IMR-90 (cell line): ENCODE measurements around the gene TSSK2. TPM values are rescaled to one million over a fixed set of nuclear protein-coding genes. Genes with fewer than 3 reads are reported as not detected.

Source experiments
- ATAC-seq: fragments of 200-7000 bp; cut with Tn5 transposase; 2 replicates; pipeline ENCODE4 v1.9.1; 2020; ENCODE audit warnings: low read depth, mild to moderate bottlenecking, moderate library complexity
- BruUV-seq: library from RNA; stranded (reverse); fragments of 400-500 nt; replicated peaks from 2 replicates; lab custom pipeline; 2021; lab: Mats Ljungman, UMichigan
- CTCF ChIA-PET: fragments of 300-600 bp; formaldehyde crosslinking; extraction: SDS; loops from one replicate; lab custom pipeline; 2021; ENCODE audit warnings: antibody characterized with exemption; lab: Yijun Ruan, JAX
- POLR2A ChIA-PET: fragments of 300-600 bp; sonication (Branson Sonifier 250); formaldehyde crosslinking; loops from one replicate; lab custom pipeline; 2022; ENCODE audit warnings: antibody characterized with exemption; ENCODE audit not compliant: unreplicated experiment; lab: Charles Lee
- DNase-seq: peaks from one replicate; pipeline ENCODE4 v3.0.0; 2013
- H2AFZ ChIP-seq: replicated peaks from 2 replicates; pipeline ENCODE3; 2013; ENCODE audit warnings: low read length, mild to moderate bottlenecking; ENCODE audit not compliant: poor library complexity
- H2AK5ac ChIP-seq: 2 replicates; pipeline ENCODE4 v1.6.1; 2013; ENCODE audit warnings: low read depth, low read length, inconsistent platforms
- H2AK9ac ChIP-seq: replicated peaks from 2 replicates; pipeline ENCODE3; 2013; ENCODE audit warnings: mild to moderate bottlenecking, low read depth, low read length, moderate library complexity; ENCODE audit not compliant: poor library complexity
- H2BK120ac ChIP-seq: 2 replicates; pipeline ENCODE4 v1.6.1; 2013; ENCODE audit warnings: low read depth, low read length, inconsistent platforms
- H2BK15ac ChIP-seq: 3 replicates; pipeline ENCODE4 v1.6.1; 2013; ENCODE audit warnings: low read depth, low read length, inconsistent platforms
- H2BK20ac ChIP-seq: 2 replicates; pipeline ENCODE4 v1.6.1; 2013; ENCODE audit warnings: low read depth, mild to moderate bottlenecking, inconsistent platforms, low read length, moderate library complexity
- H2BK5ac ChIP-seq: 2 replicates; pipeline ENCODE4 v1.6.1; 2013; ENCODE audit warnings: mild to moderate bottlenecking, low read depth, low read length, inconsistent platforms; ENCODE audit not compliant: poor library complexity, severe bottlenecking
- H3K14ac ChIP-seq: replicated peaks from 2 replicates; pipeline ENCODE4 v1.6.1; 2013; ENCODE audit warnings: low read depth, low read length, inconsistent platforms
- H3K18ac ChIP-seq: 2 replicates; pipeline ENCODE4 v1.6.1; 2013; ENCODE audit warnings: low read depth, low read length, control low read depth
- H3K23ac ChIP-seq: 2 replicates; pipeline ENCODE4 v1.6.1; 2013; ENCODE audit warnings: low read depth, low read length, inconsistent platforms
- H3K27ac ChIP-seq: 2 replicates; pipeline ENCODE4 v1.5.1; 2013; ENCODE audit warnings: mild to moderate bottlenecking, control low read depth, low read length; ENCODE audit not compliant: insufficient read depth
- H3K27me3 ChIP-seq: 2 replicates; pipeline ENCODE4 v1.6.1; 2013; ENCODE audit warnings: low read length; ENCODE audit not compliant: control insufficient read depth, insufficient read depth
- H3K36me3 ChIP-seq: 2 replicates; pipeline ENCODE4 v1.6.1; 2013; ENCODE audit warnings: low read length, mixed read lengths; ENCODE audit not compliant: control insufficient read depth, insufficient read depth
- H3K4ac ChIP-seq: 2 replicates; pipeline ENCODE4 v1.6.1; 2013; ENCODE audit warnings: low read depth, low read length, inconsistent platforms
- H3K4me1 ChIP-seq: 2 replicates; pipeline ENCODE4 v1.6.1; 2013; ENCODE audit warnings: low read length, mixed read lengths; ENCODE audit not compliant: control insufficient read depth, insufficient read depth
- H3K4me2 ChIP-seq: 2 replicates; pipeline ENCODE4 v1.6.1; 2013; ENCODE audit warnings: low read depth, mild to moderate bottlenecking, control low read depth, low read length, moderate library complexity
- H3K4me3 ChIP-seq: 2 replicates; pipeline ENCODE4 v1.5.1; 2013; ENCODE audit warnings: low read depth, mild to moderate bottlenecking, control low read depth, low read length, moderate library complexity; ENCODE audit not compliant: insufficient read depth
- H3K56ac ChIP-seq: 2 replicates; pipeline ENCODE4 v1.6.1; 2013; ENCODE audit warnings: low read length, inconsistent platforms; ENCODE audit not compliant: insufficient read depth; ENCODE audit errors: extremely low read depth
- H3K79me1 ChIP-seq, 2 experiments: 2 replicates each; pipeline ENCODE4 v1.6.1; 2013; ENCODE audit warnings: low read length in 2 of 2, inconsistent platforms in 1 of 2, low read depth in 1 of 2
- H3K9ac ChIP-seq: 2 replicates; pipeline ENCODE4 v1.6.1; 2013; ENCODE audit warnings: low read depth, low read length, control low read depth
- H3K9me1 ChIP-seq: 2 replicates; pipeline ENCODE4 v1.6.1; 2013; ENCODE audit warnings: low read length, inconsistent platforms; ENCODE audit not compliant: insufficient read depth
- H3K9me3 ChIP-seq: 2 replicates; pipeline ENCODE4 v1.6.1; 2013; ENCODE audit warnings: low read length; ENCODE audit not compliant: control insufficient read depth, insufficient read depth
- H4K20me1 ChIP-seq: 2 replicates; pipeline ENCODE4 v1.6.1; 2013; ENCODE audit warnings: low read length, inconsistent platforms; ENCODE audit not compliant: insufficient read depth
- H4K5ac ChIP-seq: 2 replicates; pipeline ENCODE4 v1.6.1; 2013; ENCODE audit warnings: mild to moderate bottlenecking, low read depth, low read length, control low read depth
- H4K8ac ChIP-seq, 2 experiments: 2 replicates each; pipeline ENCODE4 v1.6.1; 2013; ENCODE audit warnings: low read depth in 2 of 2, low read length in 2 of 2, control low read depth in 1 of 2, inconsistent platforms in 1 of 2
- H4K91ac ChIP-seq: 2 replicates; pipeline ENCODE4 v1.6.1; 2013; ENCODE audit warnings: low read depth, low read length, inconsistent platforms; ENCODE audit not compliant: insufficient read depth
- BHLHE40 ChIP-seq: fragments of 150-350 bp; IDR thresholded peaks from 2 replicates; pipeline ENCODE4 v1.6.1; 2016; ENCODE audit warnings: mild to moderate bottlenecking, low read depth, low read length
- CEBPB ChIP-seq: IDR thresholded peaks from 2 replicates; pipeline ENCODE4 v1.6.1; 2012; ENCODE audit warnings: low read depth, low read length, improper control_type of control experiment
- CHD1 ChIP-seq: IDR thresholded peaks from 2 replicates; pipeline ENCODE4 v1.6.1; 2012; ENCODE audit warnings: low read depth, low read length, improper control_type of control experiment
- ELK1 ChIP-seq: fragments of 150-350 bp; IDR thresholded peaks from 2 replicates; pipeline ENCODE4 v1.6.1; 2016; ENCODE audit warnings: low read depth, mild to moderate bottlenecking, low read length, moderate library complexity, borderline replicate concordance
- MAFK ChIP-seq: IDR thresholded peaks from 2 replicates; pipeline ENCODE4 v1.6.1; 2012; ENCODE audit warnings: low read depth, low read length, improper control_type of control experiment
- MAZ ChIP-seq: IDR thresholded peaks from 2 replicates; pipeline ENCODE4 v1.6.1; 2012; ENCODE audit warnings: low read depth, mild to moderate bottlenecking, low read length, improper control_type of control experiment, moderate library complexity, borderline replicate concordance
- MXI1 ChIP-seq: IDR thresholded peaks from 2 replicates; pipeline ENCODE4 v1.6.1; 2012; ENCODE audit warnings: low read depth, mild to moderate bottlenecking, low read length, moderate library complexity, borderline replicate concordance
- NFE2L2 ChIP-seq: fragments of 150-350 bp; IDR thresholded peaks from 2 replicates; pipeline ENCODE4 v1.6.1; 2016; ENCODE audit warnings: low read depth, mild to moderate bottlenecking, low read length
- POLR2A ChIP-seq: IDR thresholded peaks from 2 replicates; pipeline ENCODE4 v1.6.1; 2012; ENCODE audit warnings: mild to moderate bottlenecking, low read depth, low read length
- RAD21 ChIP-seq: IDR thresholded peaks from 2 replicates; pipeline ENCODE4 v1.6.1; 2012; ENCODE audit warnings: low read length, improper control_type of control experiment
- RCOR1 ChIP-seq: IDR thresholded peaks from 2 replicates; pipeline ENCODE4 v1.6.1; 2012; ENCODE audit warnings: mild to moderate bottlenecking, low read length, improper control_type of control experiment; ENCODE audit not compliant: insufficient replicate concordance
- RFX5 ChIP-seq: IDR thresholded peaks from 2 replicates; pipeline ENCODE4 v1.8.0; 2012; ENCODE audit warnings: low read depth, mild to moderate bottlenecking, low read length, moderate library complexity
- SMC3 ChIP-seq: fragments of 150-350 bp; IDR thresholded peaks from 2 replicates; pipeline ENCODE4 v1.6.1; 2016; ENCODE audit warnings: low read depth, mild to moderate bottlenecking, antibody characterized with exemption, low read length, moderate library complexity
- USF2 ChIP-seq: fragments of 150-350 bp; IDR thresholded peaks from 2 replicates; pipeline ENCODE4 v1.6.1; 2017; ENCODE audit warnings: mild to moderate bottlenecking, antibody characterized with exemption, low read length, low read depth
- WGBS, 2 experiments: methylation state at CpG; one replicate each; pipeline versions ENCODE4 v1.1.5 to v1.1.7; 2013; ENCODE audit warnings: missing lambda C conversion rate in 2 of 2; ENCODE audit not compliant: insufficient read length in 1 of 2; ENCODE audit errors: extremely low coverage in 2 of 2; 5-methylcytosine and 5-hydroxymethylcytosine counted together
- dilution Hi-C: fragments of 300-500 bp; cut with HindIII; formaldehyde crosslinking; loops from one replicate; pipeline ENCODE4 v1.14.3; 2018; ENCODE audit warnings: low sequenced_read_pairs; ENCODE audit not compliant: unreplicated experiment
- in situ Hi-C: fragments of 300-500 bp; cut with MboI; formaldehyde crosslinking; loops from 3 replicates; pipeline ENCODE4 v1.14.3; 2019; ENCODE audit warnings: low sequenced_read_pairs, inconsistent platforms, mixed read lengths
- intact Hi-C: fragments of 100-400 bp; cut with micrococcal nuclease; formaldehyde crosslinking; loops from 2 replicates; pipeline ENCODE4 v1.10.0; 2022
- polyA plus RNA-seq, 3 experiments: library from polyadenylated mRNA; depleted of rRNA; stranded (reverse); fragments of >200 nt; gene quantifications; 2 replicates each; pipeline ENCODE4 v1.2.3, GENCODE V29; 2012; ENCODE audit warnings: low replicate concordance in 1 of 3
- total RNA-seq: library from RNA; depleted of rRNA; stranded (reverse); fragments of >200 nt; gene quantifications from 2 replicates; pipeline ENCODE4 v1.2.3, GENCODE V29; 2012
- TF ChIP-seq, protein P1 (sequence below): conservative IDR thresholded peaks from 2 replicates; pipeline ENCODE4 v1.5.1; 2012; ENCODE audit warnings: mild to moderate bottlenecking, low read depth, low read length, improper control_type of control experiment

TSSK2 gene
- total and polyA plus RNA-seq, 2 of the 4 experiments (the other 2 are of a cell fraction) = not detected

GRCh38 chr22:19149047-19149883, 18.2 kb downstream of the TSSK2 start:
- ATAC-seq (no peak), DNase-seq (no peak)
- Histone ChIP-seq H4K91ac (no peak overlapping the region), H3K4me1 (no peaks in the 10 kb centered on the region), H3K79me1 (peaks cover under 1% of the 10 kb centered on the region in 2 experiments; a peak in 2 of 4 replicates), H2AFZ (peak overlapping the region; percentile 58), H3K4me3 (no peak overlapping the region), H3K27me3 (peaks cover 54% of the 10 kb centered on the region), H2AK5ac (no peak overlapping the region), H3K56ac (no peak overlapping the region), H2BK5ac (no peak overlapping the region), H3K9me3 (peaks cover 5% of the 10 kb centered on the region; the same call in 1 of the 2 replicates), H3K9me1 (no peaks in the 10 kb centered on the region), H2BK120ac (no peak overlapping the region), H3K4me2 (no peak overlapping the region), H2BK15ac (no peak overlapping the region), H3K4ac (no peak overlapping the region), H4K8ac (no peak overlapping the region), H2BK20ac (no peak overlapping the region), H3K36me3 (no peaks in the 10 kb centered on the region), H4K20me1 (no peaks in the 10 kb centered on the region), H3K27ac (no peak overlapping the region), H3K23ac (no peak overlapping the region), H3K14ac (no peak overlapping the region), H4K5ac (no peak overlapping the region), H3K18ac (no peak overlapping the region), H3K9ac (no peak overlapping the region), H2AK9ac (no peak overlapping the region)
- dilution Hi-C loops (no loop called here), intact Hi-C loops (no loop called here), in situ Hi-C loops (no loop called here)
- ChIA-PET CTCF (no interaction called here), POLR2A (no interaction called here)
- no TSS peak for BruUV-seq
- 3% methylated on average over 57 of the region's 92 CpGs; no CpG with 5 or more reads in 1 of the 2 experiments for WGBS, 2 experiments
- TF ChIP-seq ELK1 (no peak), MXI1 (no peak), MAZ (no peak), RFX5 (no peak), MAFK (no peak), RCOR1 (no peak), USF2 (no peak), CHD1 (no peak), BHLHE40 (no peak), NFE2L2 (no peak), SMC3 (no peak), POLR2A (no peak), CEBPB (no peak), RAD21 (no peak)
- TF ChIP-seq, protein P1, sequence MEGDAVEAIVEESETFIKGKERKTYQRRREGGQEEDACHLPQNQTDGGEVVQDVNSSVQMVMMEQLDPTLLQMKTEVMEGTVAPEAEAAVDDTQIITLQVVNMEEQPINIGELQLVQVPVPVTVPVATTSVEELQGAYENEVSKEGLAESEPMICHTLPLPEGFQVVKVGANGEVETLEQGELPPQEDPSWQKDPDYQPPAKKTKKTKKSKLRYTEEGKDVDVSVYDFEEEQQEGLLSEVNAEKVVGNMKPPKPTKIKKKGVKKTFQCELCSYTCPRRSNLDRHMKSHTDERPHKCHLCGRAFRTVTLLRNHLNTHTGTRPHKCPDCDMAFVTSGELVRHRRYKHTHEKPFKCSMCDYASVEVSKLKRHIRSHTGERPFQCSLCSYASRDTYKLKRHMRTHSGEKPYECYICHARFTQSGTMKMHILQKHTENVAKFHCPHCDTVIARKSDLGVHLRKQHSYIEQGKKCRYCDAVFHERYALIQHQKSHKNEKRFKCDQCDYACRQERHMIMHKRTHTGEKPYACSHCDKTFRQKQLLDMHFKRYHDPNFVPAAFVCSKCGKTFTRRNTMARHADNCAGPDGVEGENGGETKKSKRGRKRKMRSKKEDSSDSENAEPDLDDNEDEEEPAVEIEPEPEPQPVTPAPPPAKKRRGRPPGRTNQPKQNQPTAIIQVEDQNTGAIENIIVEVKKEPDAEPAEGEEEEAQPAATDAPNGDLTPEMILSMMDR = no peak
